SK-N-SH (cell line): Measurements from ENCODE around the gene WDR62. TPM values are rescaled to one million over a fixed set of nuclear protein-coding genes. Genes with fewer than 3 reads are reported as not detected.

ENCODE experiments used
- CTCF ChIA-PET: fragments of 300-600, 350-600 bp; formaldehyde crosslinking; extraction: SDS; loops from one replicate; lab custom pipeline; 2021; lab: Yijun Ruan, JAX
- POLR2A ChIA-PET: fragments of 350-600 bp; sonication (Branson Sonifier 250); formaldehyde crosslinking; extraction: SDS; loops from one replicate; lab custom pipeline; 2020; ENCODE audit warnings: antibody characterized with exemption, inconsistent platforms; lab: Yijun Ruan, JAX
- DNase-seq: peaks from one replicate; pipeline ENCODE4 v3.0.0; 2012
- H2AFZ ChIP-seq: fragments of 200-600 bp; sonication (generic); 2 replicates; pipeline ENCODE4 v1.8.1; 2016; ENCODE audit warnings: antibody characterized with exemption, mild to moderate bottlenecking, low read depth
- H3F3A ChIP-seq: fragments of 200-600 bp; sonication (generic); replicated peaks from 2 replicates; pipeline ENCODE3; 2016; ENCODE audit warnings: antibody characterized with exemption, mild to moderate bottlenecking; ENCODE audit not compliant: insufficient read depth
- H3K27ac ChIP-seq, 2 experiments: fragments of 200-500 bp in 1 of 2; fragments of 200-600 bp in 1 of 2; sonication (Bioruptor generic) in 1 of 2; sonication (generic), shearing (Covaris generic) in 1 of 2; 2 replicates each; pipeline versions ENCODE4 v1.5.1 to v1.6.1; 2014 to 2016; ENCODE audit warnings: low read depth in 2 of 2, inconsistent platforms in 1 of 2, low read length in 1 of 2, mild to moderate bottlenecking in 1 of 2, mixed read lengths in 1 of 2
- H3K27me3 ChIP-seq: fragments of 200-600 bp; sonication (generic), shearing (Covaris generic); 2 replicates; pipeline ENCODE4 v1.6.1; 2016; ENCODE audit warnings: mixed run types; ENCODE audit not compliant: insufficient read depth
- H3K36me3 ChIP-seq, 2 experiments: fragments of 200-500 bp in 1 of 2; fragments of 200-600 bp in 1 of 2; sonication (Bioruptor generic) in 1 of 2; sonication (generic) in 1 of 2; replicated peaks in 1 of 2; 2 replicates each; pipeline versions ENCODE3 to v1.5.1; 2014 to 2016; ENCODE audit warnings: low read length in 1 of 2, mild to moderate bottlenecking in 1 of 2; ENCODE audit not compliant: insufficient read depth in 2 of 2, control insufficient read depth in 1 of 2
- H3K4me1 ChIP-seq, 2 experiments: fragments of 200-500 bp in 1 of 2; fragments of 200-600 bp in 1 of 2; sonication (Bioruptor generic) in 1 of 2; sonication (generic), shearing (Covaris generic) in 1 of 2; 2 replicates each; pipeline versions ENCODE4 v1.5.1 to v1.6.1; 2014 to 2016; ENCODE audit warnings: low read depth in 1 of 2, low read length in 1 of 2, mixed run types in 1 of 2; ENCODE audit not compliant: insufficient read depth in 2 of 2, control insufficient read depth in 1 of 2
- H3K4me2 ChIP-seq: fragments of 200-600 bp; sonication (generic), shearing (Covaris generic); 2 replicates; pipeline ENCODE4 v1.6.1; 2017; ENCODE audit warnings: mixed run types
- H3K4me3 ChIP-seq, 2 experiments: fragments of 200-500 bp in 1 of 2; fragments of 200-600 bp in 1 of 2; sonication (Bioruptor generic) in 1 of 2; sonication (generic), shearing (Covaris generic) in 1 of 2; 2 replicates each; pipeline versions ENCODE4 v1.5.1 to v1.8.1; 2014 to 2016; ENCODE audit warnings: low read depth in 2 of 2, inconsistent platforms in 1 of 2, low read length in 1 of 2, mild to moderate bottlenecking in 1 of 2, mixed read lengths in 1 of 2, moderate library complexity in 1 of 2
- H3K79me2 ChIP-seq: fragments of 200-600 bp; sonication (generic); 2 replicates; pipeline ENCODE4 v1.8.1; 2017; ENCODE audit warnings: mild to moderate bottlenecking; ENCODE audit not compliant: insufficient read depth
- H3K9ac ChIP-seq: fragments of 200-600 bp; sonication (generic); 2 replicates; pipeline ENCODE4 v1.6.1; 2017; ENCODE audit warnings: mixed run types
- H3K9me2 ChIP-seq: fragments of 200-600 bp; sonication (generic); 2 replicates; pipeline ENCODE4 v1.6.1; 2017; ENCODE audit warnings: mixed run types
- H3K9me3 ChIP-seq: fragments of 200-600 bp; sonication (generic); 2 replicates; pipeline ENCODE4 v1.6.1; 2017; ENCODE audit warnings: mixed run types, mild to moderate bottlenecking, moderate library complexity
- H4K20me1 ChIP-seq: fragments of 200-600 bp; sonication (generic); 2 replicates; pipeline ENCODE4 v1.6.1; 2017; ENCODE audit warnings: mild to moderate bottlenecking, mixed run types; ENCODE audit not compliant: insufficient read depth
- ELF1 ChIP-seq: IDR thresholded peaks from 2 replicates; pipeline ENCODE4 v1.4.0; 2012
- EP300 ChIP-seq, 2 experiments: IDR thresholded peaks; 2 replicates each; pipeline versions ENCODE4 v1.4.0 to v1.6.1; 2012; ENCODE audit warnings: borderline replicate concordance in 1 of 2, low read depth in 1 of 2, low read length in 1 of 2
- EZH2phosphoT487 ChIP-seq: fragments of 200-600 bp; sonication (generic); IDR thresholded peaks from 2 replicates; pipeline ENCODE4 v1.6.1; 2017; ENCODE audit warnings: low read depth, mixed run types, mild to moderate bottlenecking, antibody characterized with exemption, moderate library complexity, borderline replicate concordance
- FOSL2 ChIP-seq: IDR thresholded peaks from 2 replicates; pipeline ENCODE4 v1.4.0; 2012; ENCODE audit warnings: low read depth, mild to moderate bottlenecking, moderate library complexity, borderline replicate concordance
- FOXJ3 ChIP-seq: sonication (generic); formaldehyde crosslinking; IDR thresholded peaks from 2 replicates; pipeline ENCODE4 v1.5.1; 2020; ENCODE audit warnings: mild to moderate bottlenecking, missing genetic modification reagents
- FOXM1 ChIP-seq: IDR thresholded peaks from 2 replicates; pipeline ENCODE4 v1.4.0; 2012; ENCODE audit warnings: low read depth, mild to moderate bottlenecking
- JUND ChIP-seq: IDR thresholded peaks from 2 replicates; pipeline ENCODE4 v1.4.0; 2012
- MEF2A ChIP-seq: IDR thresholded peaks from 2 replicates; pipeline ENCODE4 v1.4.0; 2012; ENCODE audit warnings: low read depth, borderline replicate concordance
- NFIC ChIP-seq: IDR thresholded peaks from 2 replicates; pipeline ENCODE4 v1.4.0; 2012; ENCODE audit warnings: borderline replicate concordance
- NRF1 ChIP-seq: IDR thresholded peaks from 2 replicates; pipeline ENCODE4 v1.6.1; 2012; ENCODE audit warnings: low read depth, mild to moderate bottlenecking, low read length
- RAD21 ChIP-seq: IDR thresholded peaks from 2 replicates; pipeline ENCODE4 v1.6.1; 2012; ENCODE audit warnings: mild to moderate bottlenecking, low read length
- RCOR1 ChIP-seq: fragments of 150-350 bp; IDR thresholded peaks from 2 replicates; pipeline ENCODE4 v1.6.1; 2017; ENCODE audit warnings: antibody characterized with exemption, low read length
- RFX5 ChIP-seq: IDR thresholded peaks from 2 replicates; pipeline ENCODE4 v1.6.1; 2012; ENCODE audit warnings: mild to moderate bottlenecking, improper control_type of control experiment, low read length
- SIN3A ChIP-seq: IDR thresholded peaks from 2 replicates; pipeline ENCODE4 v1.6.1; 2012; ENCODE audit warnings: low read depth, mild to moderate bottlenecking, low read length, moderate library complexity, borderline replicate concordance
- USF2 ChIP-seq: fragments of 150-350 bp; IDR thresholded peaks from 2 replicates; pipeline ENCODE4 v1.6.1; 2017; ENCODE audit warnings: antibody characterized with exemption, low read length, low read depth, borderline replicate concordance
- WGBS: methylation state at CpG from one replicate; pipeline ENCODE4 v1.1.6; 2017; ENCODE audit warnings: low lambda C conversion rate; 5-methylcytosine and 5-hydroxymethylcytosine counted together
- polyA plus RNA-seq, 3 experiments: library from polyadenylated mRNA; depleted of rRNA; stranded (reverse); fragments of >200 nt; gene quantifications; 2 replicates each; pipeline ENCODE4 v1.2.3, GENCODE V29; 2012
- TF ChIP-seq, protein P1 (sequence below): IDR thresholded peaks from 2 replicates; pipeline ENCODE4 v1.4.0; 2012; ENCODE audit warnings: low read depth, borderline replicate concordance
- TF ChIP-seq, protein P2 (sequence below): IDR thresholded peaks from 2 replicates; pipeline ENCODE4; 2012
- TF ChIP-seq, protein P3 (sequence below): fragments of 200-600 bp; sonication (generic); IDR thresholded peaks from 2 replicates; pipeline ENCODE4 v1.6.1; 2017; ENCODE audit warnings: antibody characterized with exemption, mild to moderate bottlenecking, moderate library complexity
- TF ChIP-seq, protein P4 (sequence below): IDR thresholded peaks from 2 replicates; pipeline ENCODE4 v1.4.0; 2012; ENCODE audit warnings: low read depth

WDR62 gene
- polyA plus RNA-seq, 1 of the 3 experiments (the other 2 are of a cell fraction) = 5.3 TPM

- Histone ChIP-seq H3K36me3 (peaks cover 0 to 5% of the 10 kb centered on the region in 2 experiments), H3K4me1 (peaks cover 0 to 5% of the 10 kb centered on the region in 2 experiments; a peak in 1 of 4 replicates), H3F3A (no peaks in the 10 kb centered on the region), H3K27ac (no peak overlapping the region), H3K79me2 (peaks cover 50% of the 10 kb centered on the region), H3K9me2 (no peaks in the 10 kb centered on the region), H2AFZ (no peak overlapping the region), H3K4me3 (no peak overlapping the region), H3K4me2 (no peak overlapping the region), H3K9me3 (no peaks in the 10 kb centered on the region), H4K20me1 (peaks cover 17% of the 10 kb centered on the region; the same call in 1 of the 2 replicates), H3K9ac (no peak overlapping the region), H3K27me3 (no peaks in the 10 kb centered on the region)
- TF ChIP-seq, protein P1, sequence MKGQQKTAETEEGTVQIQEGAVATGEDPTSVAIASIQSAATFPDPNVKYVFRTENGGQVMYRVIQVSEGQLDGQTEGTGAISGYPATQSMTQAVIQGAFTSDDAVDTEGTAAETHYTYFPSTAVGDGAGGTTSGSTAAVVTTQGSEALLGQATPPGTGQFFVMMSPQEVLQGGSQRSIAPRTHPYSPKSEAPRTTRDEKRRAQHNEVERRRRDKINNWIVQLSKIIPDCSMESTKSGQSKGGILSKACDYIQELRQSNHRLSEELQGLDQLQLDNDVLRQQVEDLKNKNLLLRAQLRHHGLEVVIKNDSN = no peak
- TF ChIP-seq FOSL2 (no peak), EZH2phosphoT487 (no peak), RAD21 (no peak), FOXM1 (no peak), EP300 (IDR thresholded peaks at IDR 0.05; ENCODE audit: borderline replicate concordance in 1 of 2, low read depth in 1 of 2, low read length in 1 of 2) (no peak), NRF1 (no peak), SIN3A (no peak), RFX5 (no peak), RCOR1 (no peak), FOXJ3 (CRISPR knock-in tag) (no peak), JUND (no peak), ELF1 (no peak), MEF2A (no peak), NFIC (no peak), USF2 (no peak)
- TF ChIP-seq, protein P2, sequence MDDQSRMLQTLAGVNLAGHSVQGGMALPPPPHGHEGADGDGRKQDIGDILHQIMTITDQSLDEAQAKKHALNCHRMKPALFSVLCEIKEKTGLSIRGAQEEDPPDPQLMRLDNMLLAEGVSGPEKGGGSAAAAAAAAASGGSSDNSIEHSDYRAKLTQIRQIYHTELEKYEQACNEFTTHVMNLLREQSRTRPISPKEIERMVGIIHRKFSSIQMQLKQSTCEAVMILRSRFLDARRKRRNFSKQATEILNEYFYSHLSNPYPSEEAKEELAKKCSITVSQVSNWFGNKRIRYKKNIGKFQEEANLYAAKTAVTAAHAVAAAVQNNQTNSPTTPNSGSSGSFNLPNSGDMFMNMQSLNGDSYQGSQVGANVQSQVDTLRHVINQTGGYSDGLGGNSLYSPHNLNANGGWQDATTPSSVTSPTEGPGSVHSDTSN = no peak
- TF ChIP-seq, protein P3, sequence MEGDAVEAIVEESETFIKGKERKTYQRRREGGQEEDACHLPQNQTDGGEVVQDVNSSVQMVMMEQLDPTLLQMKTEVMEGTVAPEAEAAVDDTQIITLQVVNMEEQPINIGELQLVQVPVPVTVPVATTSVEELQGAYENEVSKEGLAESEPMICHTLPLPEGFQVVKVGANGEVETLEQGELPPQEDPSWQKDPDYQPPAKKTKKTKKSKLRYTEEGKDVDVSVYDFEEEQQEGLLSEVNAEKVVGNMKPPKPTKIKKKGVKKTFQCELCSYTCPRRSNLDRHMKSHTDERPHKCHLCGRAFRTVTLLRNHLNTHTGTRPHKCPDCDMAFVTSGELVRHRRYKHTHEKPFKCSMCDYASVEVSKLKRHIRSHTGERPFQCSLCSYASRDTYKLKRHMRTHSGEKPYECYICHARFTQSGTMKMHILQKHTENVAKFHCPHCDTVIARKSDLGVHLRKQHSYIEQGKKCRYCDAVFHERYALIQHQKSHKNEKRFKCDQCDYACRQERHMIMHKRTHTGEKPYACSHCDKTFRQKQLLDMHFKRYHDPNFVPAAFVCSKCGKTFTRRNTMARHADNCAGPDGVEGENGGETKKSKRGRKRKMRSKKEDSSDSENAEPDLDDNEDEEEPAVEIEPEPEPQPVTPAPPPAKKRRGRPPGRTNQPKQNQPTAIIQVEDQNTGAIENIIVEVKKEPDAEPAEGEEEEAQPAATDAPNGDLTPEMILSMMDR = no peak
- TF ChIP-seq, protein P4, sequence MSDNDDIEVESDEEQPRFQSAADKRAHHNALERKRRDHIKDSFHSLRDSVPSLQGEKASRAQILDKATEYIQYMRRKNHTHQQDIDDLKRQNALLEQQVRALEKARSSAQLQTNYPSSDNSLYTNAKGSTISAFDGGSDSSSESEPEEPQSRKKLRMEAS = no peak
- ChIA-PET CTCF (interaction anchor here (1.1 to 1.3 kb wide), 3 partner anchors 16 to 113 kb away, joined by 3 to 4 read pairs (median 3); no protein-coding TSS in a partner anchor), POLR2A (no interaction called here)
- WGBS = 90% methylated on average over 6 of the region's 6 CpGs
- no peak for DNase-seq
Measured at GRCh38 chr19:36059180-36059910, 4.6 kb downstream of the WDR62 start.
